Ovary (tissue), 9 donors: ENCODE measurements around the gene TMEM266. TPM values are rescaled to one million over a fixed set of nuclear protein-coding genes. Genes with fewer than 3 reads are reported as not detected.

Experiments used
- DNase-seq, 5 donors: peaks; one replicate each; pipeline ENCODE4 v3.0.0-alpha.2; 2019 to 2020
- H3K27ac ChIP-seq, 2 donors: fragments of 200-600 bp; one replicate each; pipeline versions ENCODE4 v1.5.1 to v1.8.0; 2019 to 2022
- H3K27me3 ChIP-seq: fragments of 200-600 bp; one replicate; pipeline ENCODE4 v1.8.0; 2022
- H3K36me3 ChIP-seq: fragments of 200-600 bp; sonication (generic); one replicate; pipeline ENCODE4 v1.5.1; 2019
- H3K4me1 ChIP-seq: one replicate; pipeline ENCODE4 v1.8.1; 2013; ENCODE audit warnings: mild to moderate bottlenecking, moderate library complexity; ENCODE audit not compliant: insufficient read depth
- H3K4me3 ChIP-seq: fragments of 200-600 bp; sonication (generic); one replicate; pipeline ENCODE4 v1.5.1; 2017
- H3K9me3 ChIP-seq, 2 donors: fragments of 200-600 bp in 1 of 2; sonication (generic) in 1 of 2; one replicate each; pipeline versions ENCODE4 v1.5.1 to v1.8.1; 2013 to 2019; ENCODE audit warnings: mild to moderate bottlenecking in 1 of 2, moderate library complexity in 1 of 2
- CTCF ChIP-seq, 3 donors: fragments of 450-650 bp in 2 of 3; fragments of 200-600 bp in 1 of 3; IDR thresholded peaks; one replicate each; pipeline versions ENCODE4 v1.5.1 to v1.8.0; 2016 to 2022; ENCODE audit warnings: antibody characterized with exemption in 3 of 3, mild to moderate bottlenecking in 1 of 3
- EP300 ChIP-seq: sonication (generic); formaldehyde crosslinking; IDR thresholded peaks from one replicate; pipeline ENCODE4 v1.6.1; 2017; ENCODE audit warnings: antibody characterized with exemption
- POLR2A ChIP-seq: fragments of 450-650 bp; IDR thresholded peaks from one replicate; pipeline ENCODE4 v1.6.1; 2017; ENCODE audit warnings: antibody characterized with exemption, mild to moderate bottlenecking, moderate library complexity
- WGBS, 3 donors: extraction: QIAGEN DNeasy Blood & Tissue Kit in 1 of 3; methylation state at CpG; one replicate each; pipeline versions ENCODE4 v1.1.5 to v1.1.7; 2013 to 2017; 5-methylcytosine and 5-hydroxymethylcytosine counted together
- intact Hi-C, 4 donors: fragments of 100-400 bp; cut with DNase I; formaldehyde crosslinking; loops; one replicate each; pipeline versions ENCODE4 v1.11.0 to v1.15.1; 2022 to 2023
- polyA plus RNA-seq, 2 donors: library from polyadenylated mRNA; stranded (reverse); fragments of 200-250 nt in 1 of 2; fragments of 350-450 nt in 1 of 2; fragmentation: Illumina TruSeq in 1 of 2; extraction: RNeasy Lipid Tissue Mini Kit (QIAGEN cat#74804) in 1 of 2; gene quantifications; one replicate each; pipeline ENCODE4 v1.2.3, GENCODE V29; 2013 to 2014
- total RNA-seq, 7 donors: library from RNA; depleted of rRNA in 2 of 7; stranded (reverse); fragments of >200 nt in 2 of 7; fragmentation: NEBNext Ultra II Directional in 3 of 7; extraction: Animal tissue kit (Norgen Biotek cat#: 25700) in 3 of 7; gene quantifications; one replicate each; pipeline versions ENCODE4 v1.1.0 to v1.2.4, GENCODE V29; 2016 to 2023
- donor health status: DM: no; HTN: no; CAD: no; lungs with moderate emphysema.
- donor health status: DM: no; HTN: no; CAD: no.
- donor health status: Bipolar disorder and iron deficiency.
- donor health status: DM: yes; HTN: yes; CAD: no.
- donor health status: DM: no; HTN: no; CAD: no.
- donor health status: DM: yes; HTN: yes; CAD: no.

The TMEM266 gene
- total and polyA plus RNA-seq, 9 donors, result 0.11 to 0.13 TPM; not detected in 7

GRCh38 chr15:76191539-76192244 is 131.9 kb downstream of the TMEM266 start:
- TF ChIP-seq CTCF (IDR thresholded peaks at IDR 0.05) (no peak), POLR2A (no peak), EP300 (no peak)
- Histone ChIP-seq H3K27ac (no peak overlapping the region), H3K9me3 (no peaks in the 10 kb centered on the region), H3K4me3 (no peak overlapping the region), H3K4me1 (peaks cover 9% of the 10 kb centered on the region), H3K36me3 (no peaks in the 10 kb centered on the region), H3K27me3 (no peaks in the 10 kb centered on the region)
- intact Hi-C loops, result loop anchor here in 1 of 4 donors (5.0 kb wide), 1 partner anchor 151 kb away; no protein-coding TSS in a partner anchor
- 41 to 68% (median 53%) methylated on average over 53 to 55 of the region's 55 CpGs for WGBS, 3 donors
- DNase-seq, result no peak

GRCh38 chr15:76192715-76193114 is 132.9 kb downstream of the TMEM266 start:
- H3K36me3 ChIP-seq, result no peaks in the 10 kb centered on the region
- no peak for TF ChIP-seq POLR2A
- no peak for TF ChIP-seq CTCF (IDR thresholded peaks at IDR 0.05)
- 84 to 93% (median 91%) methylated on average over 6 to 8 of the region's 8 CpGs for WGBS, 3 donors
- no peaks in the 10 kb centered on the region for H3K27me3 ChIP-seq
- intact Hi-C loops, result loop anchor here in 1 of 4 donors (5.0 kb wide), 1 partner anchor 150 kb away; no protein-coding TSS in a partner anchor
- no peak for DNase-seq
- H3K4me1 ChIP-seq, result peaks cover 13% of the 10 kb centered on the region
- H3K9me3 ChIP-seq, result no peaks in the 10 kb centered on the region
- no peak overlapping the region for H3K27ac ChIP-seq
- no peak overlapping the region for H3K4me3 ChIP-seq

- Histone ChIP-seq H3K36me3 (no peaks in the 10 kb centered on the region), H3K27ac (no peak overlapping the region), H3K9me3 (no peaks in the 10 kb centered on the region), H3K4me3 (no peak overlapping the region), H3K4me1 (peaks cover 13% of the 10 kb centered on the region), H3K27me3 (no peaks in the 10 kb centered on the region)
- intact Hi-C loops, result loop anchor here in 1 of 4 donors (5.0 kb wide), 1 partner anchor 148 kb away; no protein-coding TSS in a partner anchor
- no peak for TF ChIP-seq CTCF (IDR thresholded peaks at IDR 0.05)
- no peak for TF ChIP-seq EP300
- no peak for TF ChIP-seq POLR2A
- peak in 1 of 5 donors; percentile 15 for DNase-seq
- 52 to 68% (median 57%) methylated on average over 8 of the region's 8 CpGs for WGBS, 3 donors
These were observed 134.1 kb downstream of the TMEM266 start for GRCh38 chr15:76193934-76194333.

GRCh38 chr15:76195506-76196268 is 135.9 kb downstream of the TMEM266 start:
- TF ChIP-seq CTCF (IDR thresholded peaks at IDR 0.05) (no peak), POLR2A (no peak), EP300 (no peak)
- Histone ChIP-seq H3K9me3 (no peaks in the 10 kb centered on the region), H3K27me3 (no peaks in the 10 kb centered on the region), H3K27ac (no peak overlapping the region), H3K36me3 (no peaks in the 10 kb centered on the region), H3K4me1 (peaks cover 12% of the 10 kb centered on the region), H3K4me3 (no peak overlapping the region)
- intact Hi-C loops, result no loop called here
- 88 to 97% (median 92%) methylated on average over 7 of the region's 7 CpGs for WGBS, 3 donors
- DNase-seq, result peak in 1 of 5 donors; percentile 24
